Testis (tissue), 3 donors: ENCODE results near the gene LRP2. TPM values are rescaled to one million over a fixed set of nuclear protein-coding genes. Genes with fewer than 3 reads are reported as not detected.

Experiments used
- DNase-seq: peaks from one replicate; pipeline ENCODE4 v3.0.0-alpha.2; 2019
- H3K27ac ChIP-seq, 2 donors: fragments of 200-600 bp; sonication (generic); one replicate each; pipeline ENCODE4 v1.5.1; 2019
- H3K27me3 ChIP-seq: fragments of 200-600 bp; sonication (generic); one replicate; pipeline ENCODE4 v1.5.1; 2019
- H3K36me3 ChIP-seq: fragments of 200-600 bp; sonication (generic); one replicate; pipeline ENCODE4 v1.5.1; 2017; ENCODE audit warnings: low read depth; ENCODE audit errors: missing control alignments
- H3K4me1 ChIP-seq: fragments of 200-600 bp; sonication (generic); one replicate; pipeline ENCODE4 v1.5.1; 2019
- H3K4me3 ChIP-seq, 2 donors: fragments of 200-600 bp; sonication (generic); one replicate each; pipeline ENCODE4 v1.5.1; 2017 to 2019
- H3K9me3 ChIP-seq: fragments of 200-600 bp; sonication (generic); one replicate; pipeline ENCODE4 v1.5.1; 2017
- POLR2A ChIP-seq: fragments of 450-650 bp; IDR thresholded peaks from one replicate; pipeline ENCODE4 v1.6.1; 2017; ENCODE audit warnings: antibody characterized with exemption, mild to moderate bottlenecking, moderate library complexity
- WGBS, 2 donors: methylation state at CpG; one replicate each; pipeline ENCODE4 v1.1.5; 2018; 5-methylcytosine and 5-hydroxymethylcytosine counted together
- intact Hi-C: fragments of 100-400 bp; cut with DNase I; formaldehyde crosslinking; loops from one replicate; pipeline ENCODE4 v1.15.1; 2023; ENCODE audit warnings: low total_unique reads
- polyA plus RNA-seq: library from polyadenylated mRNA; stranded (reverse); fragments of 350-450 nt; fragmentation: Illumina TruSeq; extraction: RNeasy Lipid Tissue Mini Kit (QIAGEN cat#74804); gene quantifications from one replicate; pipeline ENCODE4 v1.2.3, GENCODE V29; 2014; ENCODE audit warnings: low read depth, low replicate concordance; ENCODE audit not compliant: insufficient read depth
- total RNA-seq, 2 donors: library from RNA; depleted of rRNA; stranded (reverse); fragments of >200 nt; gene quantifications; one replicate each; pipeline ENCODE4 v1.2.3, GENCODE V29; 2016
- TF ChIP-seq, protein P1 (sequence below), 3 experiments: fragments of 450-650 bp in 2 of 3; fragments of 200-600 bp in 1 of 3; sonication (generic) in 1 of 3; IDR thresholded peaks; one replicate each; pipeline ENCODE4 v1.5.1; 2016 to 2019; ENCODE audit warnings: antibody characterized with exemption in 3 of 3, mild to moderate bottlenecking in 2 of 3, moderate library complexity in 1 of 3

The LRP2 gene
- total and polyA plus RNA-seq, 3 donors from 2014 or later, result 3.0 to 9.3 (median 4.1) TPM

- DNase-seq, result no peak
- H3K36me3 ChIP-seq, result no peaks in the 10 kb centered on the region
- TF ChIP-seq, protein P1, sequence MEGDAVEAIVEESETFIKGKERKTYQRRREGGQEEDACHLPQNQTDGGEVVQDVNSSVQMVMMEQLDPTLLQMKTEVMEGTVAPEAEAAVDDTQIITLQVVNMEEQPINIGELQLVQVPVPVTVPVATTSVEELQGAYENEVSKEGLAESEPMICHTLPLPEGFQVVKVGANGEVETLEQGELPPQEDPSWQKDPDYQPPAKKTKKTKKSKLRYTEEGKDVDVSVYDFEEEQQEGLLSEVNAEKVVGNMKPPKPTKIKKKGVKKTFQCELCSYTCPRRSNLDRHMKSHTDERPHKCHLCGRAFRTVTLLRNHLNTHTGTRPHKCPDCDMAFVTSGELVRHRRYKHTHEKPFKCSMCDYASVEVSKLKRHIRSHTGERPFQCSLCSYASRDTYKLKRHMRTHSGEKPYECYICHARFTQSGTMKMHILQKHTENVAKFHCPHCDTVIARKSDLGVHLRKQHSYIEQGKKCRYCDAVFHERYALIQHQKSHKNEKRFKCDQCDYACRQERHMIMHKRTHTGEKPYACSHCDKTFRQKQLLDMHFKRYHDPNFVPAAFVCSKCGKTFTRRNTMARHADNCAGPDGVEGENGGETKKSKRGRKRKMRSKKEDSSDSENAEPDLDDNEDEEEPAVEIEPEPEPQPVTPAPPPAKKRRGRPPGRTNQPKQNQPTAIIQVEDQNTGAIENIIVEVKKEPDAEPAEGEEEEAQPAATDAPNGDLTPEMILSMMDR (IDR thresholded peaks at IDR 0.05), result no peak
- no peak for TF ChIP-seq POLR2A
- no peaks in the 10 kb centered on the region for H3K4me1 ChIP-seq
- H3K9me3 ChIP-seq, result no peaks in the 10 kb centered on the region
- intact Hi-C loops, result no loop called here
- no peaks in the 10 kb centered on the region for H3K27me3 ChIP-seq
- WGBS, 2 donors, result 88 to 93% methylated on average over 3 of the region's 3 CpGs
- H3K27ac ChIP-seq, result no peak overlapping the region
- no peak overlapping the region for H3K4me3 ChIP-seq
These were observed 275.4 kb downstream of the LRP2 start for GRCh38 chr2:169086893-169087467.

DNA sequence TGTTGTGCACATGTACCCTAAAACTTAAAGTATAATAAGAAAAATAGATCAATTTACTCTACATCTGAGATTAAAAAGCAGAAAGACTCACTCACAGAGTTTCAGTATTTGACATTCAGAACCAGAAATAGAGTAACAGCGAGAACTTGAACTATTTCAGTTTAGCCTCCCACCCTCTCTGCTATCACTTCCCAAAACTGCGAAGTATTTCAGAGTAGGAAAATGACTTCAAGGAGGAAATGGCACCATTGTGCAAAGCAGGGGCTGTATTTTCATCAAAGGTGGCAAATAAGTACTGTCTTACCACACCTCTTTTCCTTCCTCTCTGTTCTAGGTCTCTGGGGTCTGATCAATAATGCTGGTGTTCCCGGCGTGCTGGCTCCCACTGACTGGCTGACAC is 279.3 kb downstream of the LRP2 start:
- intact Hi-C loops, result no loop called here
- H3K4me3 ChIP-seq, result no peak overlapping the region
- H3K9me3 ChIP-seq, result no peaks in the 10 kb centered on the region
- 72 to 87% methylated on average over 4 of the region's 4 CpGs for WGBS, 2 donors
- H3K4me1 ChIP-seq, result no peaks in the 10 kb centered on the region
- no peak for DNase-seq
- TF ChIP-seq, protein P1 (IDR thresholded peaks at IDR 0.05), result no peak
- no peak for TF ChIP-seq POLR2A
- H3K27ac ChIP-seq, result no peak overlapping the region
- H3K36me3 ChIP-seq, result no peaks in the 10 kb centered on the region
- H3K27me3 ChIP-seq, result no peaks in the 10 kb centered on the region

DNA sequence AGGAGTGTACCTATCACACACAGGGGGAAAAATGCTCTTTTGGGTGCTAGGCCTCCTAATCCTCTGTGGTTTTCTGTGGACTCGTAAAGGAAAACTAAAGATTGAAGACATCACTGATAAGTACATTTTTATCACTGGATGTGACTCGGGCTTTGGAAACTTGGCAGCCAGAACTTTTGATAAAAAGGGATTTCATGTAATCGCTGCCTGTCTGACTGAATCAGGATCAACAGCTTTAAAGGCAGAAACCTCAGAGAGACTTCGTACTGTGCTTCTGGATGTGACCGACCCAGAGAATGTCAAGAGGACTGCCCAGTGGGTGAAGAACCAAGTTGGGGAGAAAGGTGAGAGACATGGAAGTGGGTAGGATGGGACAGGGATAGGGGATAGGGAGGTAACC is 280.8 kb downstream of the LRP2 start:
- no peak overlapping the region for H3K27ac ChIP-seq
- WGBS, 2 donors, result 61 to 68% methylated on average over 5 of the region's 5 CpGs
- no peak overlapping the region for H3K4me3 ChIP-seq
- no peaks in the 10 kb centered on the region for H3K4me1 ChIP-seq
- no peak for DNase-seq
- no peaks in the 10 kb centered on the region for H3K36me3 ChIP-seq
- H3K9me3 ChIP-seq, result no peaks in the 10 kb centered on the region
- TF ChIP-seq, protein P1 (IDR thresholded peaks at IDR 0.05), result no peak
- TF ChIP-seq POLR2A, result no peak
- intact Hi-C loops, result no loop called here
- no peaks in the 10 kb centered on the region for H3K27me3 ChIP-seq

DNA sequence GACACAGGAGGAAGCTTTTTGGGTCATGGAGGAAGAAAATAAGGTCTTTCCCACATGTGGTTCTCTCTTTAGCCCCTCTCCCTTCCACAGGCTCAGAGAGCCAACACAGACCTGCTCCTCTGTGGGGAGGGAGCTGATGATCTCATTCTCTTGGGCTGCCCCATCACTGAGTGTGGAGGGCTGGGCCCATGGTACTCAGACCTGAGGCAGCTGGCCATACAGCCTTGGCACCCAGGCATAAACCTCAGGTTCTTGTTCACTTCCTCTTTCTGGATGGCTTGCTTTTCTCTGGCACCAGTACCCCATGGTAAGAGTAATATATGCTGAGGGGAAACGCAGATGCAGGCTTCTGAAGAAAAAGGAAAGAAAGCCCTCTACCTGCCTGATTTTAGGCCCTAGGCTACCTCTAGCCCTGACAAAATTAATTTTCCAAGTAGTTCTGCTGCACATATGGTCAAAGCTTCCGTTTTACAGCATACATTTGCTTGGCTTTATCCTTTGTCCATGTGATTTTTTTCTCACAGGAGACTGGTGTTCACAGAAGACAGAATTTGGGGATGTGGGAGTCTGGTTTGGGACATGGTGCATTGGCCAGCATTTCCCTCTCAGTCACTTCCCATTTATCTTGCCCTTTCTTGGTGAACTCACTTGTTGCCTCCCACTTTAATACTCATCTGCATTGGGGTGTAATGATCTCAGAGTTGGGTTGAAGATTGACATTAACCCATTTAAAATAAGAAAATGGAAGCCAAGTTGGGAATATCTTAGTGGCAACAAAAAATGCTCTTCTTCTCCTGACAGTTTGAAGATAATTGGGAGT is 281.9 kb downstream of the LRP2 start:
- Histone ChIP-seq H3K4me3 (no peak overlapping the region), H3K36me3 (no peaks in the 10 kb centered on the region), H3K9me3 (no peaks in the 10 kb centered on the region), H3K4me1 (no peaks in the 10 kb centered on the region), H3K27me3 (no peaks in the 10 kb centered on the region), H3K27ac (no peak overlapping the region)
- no peak for DNase-seq
- intact Hi-C loops, result no loop called here
- TF ChIP-seq, protein P1 (IDR thresholded peaks at IDR 0.05), result no peak
- TF ChIP-seq POLR2A, result no peak
- WGBS, 2 donors, result 88 to 93% methylated on average over 2 of the region's 2 CpGs
